ENCODE data around the gene AFAP1L2. TPM values are rescaled to one million over a fixed set of nuclear protein-coding genes. Genes with fewer than 3 reads are reported as not detected.

AFAP1L2 gene
- polyA plus RNA-seq, 2 donors: 7.8 to 8.2 TPM

- H3K27me3 ChIP-seq (ENCODE audit: control insufficient read depth in 1 of 2, insufficient read depth in 2 of 2, low read length in 2 of 2): no peaks in the 10 kb centered on the region
- H3K9me3 ChIP-seq (ENCODE audit: control insufficient read depth in 2 of 2, insufficient read depth in 1 of 2, low read depth in 1 of 2, low read length in 1 of 2): no peaks in the 10 kb centered on the region
- H3K36me3 ChIP-seq (ENCODE audit: control insufficient read depth in 2 of 2, insufficient read depth in 2 of 2, low read length in 1 of 2): no peaks in the 10 kb centered on the region
- no peak overlapping the region for H3K4me3 ChIP-seq (ENCODE audit: low read depth in 1 of 2, low read length in 2 of 2)
- no peak overlapping the region for H3K27ac ChIP-seq (ENCODE audit: low read depth in 2 of 2, low read length in 1 of 2)
- H3K4me1 ChIP-seq (ENCODE audit: control insufficient read depth in 2 of 2, insufficient read depth in 2 of 2, low read length in 1 of 2): peaks cover 4 to 10% of the 10 kb centered on the region in 2 donors
- 92 to 94% methylated on average over 16 of the region's 16 CpGs for WGBS, 2 donors
Observed at GRCh38 chr10:114274616-114275453, 129.5 kb downstream of the AFAP1L2 start.

- Histone ChIP-seq H3K27ac (ENCODE audit: low read depth in 2 of 2, low read length in 1 of 2) (no peak overlapping the region), H3K9me3 (ENCODE audit: control insufficient read depth in 2 of 2, insufficient read depth in 1 of 2, low read depth in 1 of 2, low read length in 1 of 2) (no peaks in the 10 kb centered on the region), H3K4me1 (ENCODE audit: control insufficient read depth in 2 of 2, insufficient read depth in 2 of 2, low read length in 1 of 2) (peaks cover 4% of the 10 kb centered on the region in 2 donors), H3K27me3 (ENCODE audit: control insufficient read depth in 1 of 2, insufficient read depth in 2 of 2, low read length in 2 of 2) (no peaks in the 10 kb centered on the region), H3K4me3 (ENCODE audit: low read depth in 1 of 2, low read length in 2 of 2) (no peak overlapping the region), H3K36me3 (ENCODE audit: control insufficient read depth in 2 of 2, insufficient read depth in 2 of 2, low read length in 1 of 2) (no peaks in the 10 kb centered on the region)
- WGBS, 2 donors: 78 to 86% methylated on average over 3 of the region's 3 CpGs
Observed at GRCh38 chr10:114273910-114274309, 130.4 kb downstream of the AFAP1L2 start.

GRCh38 chr10:114272696-114273095 lies 131.6 kb downstream of the AFAP1L2 start:
- Histone ChIP-seq H3K27ac (ENCODE audit: low read depth in 2 of 2, low read length in 1 of 2) (no peak overlapping the region), H3K4me3 (ENCODE audit: low read depth in 1 of 2, low read length in 2 of 2) (no peak overlapping the region), H3K27me3 (ENCODE audit: control insufficient read depth in 1 of 2, insufficient read depth in 2 of 2, low read length in 2 of 2) (no peaks in the 10 kb centered on the region), H3K36me3 (ENCODE audit: control insufficient read depth in 2 of 2, insufficient read depth in 2 of 2, low read length in 1 of 2) (no peaks in the 10 kb centered on the region), H3K9me3 (ENCODE audit: control insufficient read depth in 2 of 2, insufficient read depth in 1 of 2, low read depth in 1 of 2, low read length in 1 of 2) (no peaks in the 10 kb centered on the region), H3K4me1 (ENCODE audit: control insufficient read depth in 2 of 2, insufficient read depth in 2 of 2, low read length in 1 of 2) (no peaks in the 10 kb centered on the region)
- 91 to 93% methylated on average over 6 of the region's 6 CpGs for WGBS, 2 donors

DNA sequence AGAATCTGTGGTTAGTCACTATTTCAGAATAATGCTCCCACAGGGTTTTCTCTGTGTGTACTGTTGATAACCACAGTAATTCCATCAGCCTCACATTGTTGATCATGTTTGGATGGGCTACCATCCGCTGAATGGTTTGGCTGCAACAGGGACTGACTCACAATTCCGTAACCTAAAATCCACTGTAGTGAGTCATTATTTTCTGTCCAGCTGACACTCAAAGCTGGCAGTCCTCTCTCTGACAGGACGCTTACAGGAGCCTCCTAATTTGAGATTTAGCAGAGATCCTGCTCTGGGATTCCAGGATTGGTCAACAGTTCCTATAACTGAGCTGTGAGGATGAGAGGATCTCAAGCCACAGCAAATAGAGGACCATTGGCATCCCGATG lies 132.5 kb downstream of the AFAP1L2 start:
- H3K4me3 ChIP-seq (ENCODE audit: low read depth in 1 of 2, low read length in 2 of 2): no peak overlapping the region
- WGBS, 2 donors: 38 to 57% methylated on average over 4 of the region's 4 CpGs
- no peaks in the 10 kb centered on the region for H3K4me1 ChIP-seq (ENCODE audit: control insufficient read depth in 2 of 2, insufficient read depth in 2 of 2, low read length in 1 of 2)
- H3K27me3 ChIP-seq (ENCODE audit: control insufficient read depth in 1 of 2, insufficient read depth in 2 of 2, low read length in 2 of 2): no peaks in the 10 kb centered on the region
- H3K36me3 ChIP-seq (ENCODE audit: control insufficient read depth in 2 of 2, insufficient read depth in 2 of 2, low read length in 1 of 2): no peaks in the 10 kb centered on the region
- peak overlapping the region; percentile 1 to 52 for H3K27ac ChIP-seq (ENCODE audit: low read depth in 2 of 2, low read length in 1 of 2)
- H3K9me3 ChIP-seq (ENCODE audit: control insufficient read depth in 2 of 2, insufficient read depth in 1 of 2, low read depth in 1 of 2, low read length in 1 of 2): no peaks in the 10 kb centered on the region

GRCh38 chr10:114271075-114271778 lies 133.1 kb downstream of the AFAP1L2 start:
- Histone ChIP-seq H3K27me3 (ENCODE audit: control insufficient read depth in 1 of 2, insufficient read depth in 2 of 2, low read length in 2 of 2) (no peaks in the 10 kb centered on the region), H3K36me3 (ENCODE audit: control insufficient read depth in 2 of 2, insufficient read depth in 2 of 2, low read length in 1 of 2) (no peaks in the 10 kb centered on the region), H3K4me3 (ENCODE audit: low read depth in 1 of 2, low read length in 2 of 2) (no peak overlapping the region), H3K4me1 (ENCODE audit: control insufficient read depth in 2 of 2, insufficient read depth in 2 of 2, low read length in 1 of 2) (no peaks in the 10 kb centered on the region), H3K9me3 (ENCODE audit: control insufficient read depth in 2 of 2, insufficient read depth in 1 of 2, low read depth in 1 of 2, low read length in 1 of 2) (no peaks in the 10 kb centered on the region), H3K27ac (ENCODE audit: low read depth in 2 of 2, low read length in 1 of 2) (peak overlapping the region; percentile 1 to 42)
- 56 to 58% methylated on average over 3 of the region's 3 CpGs for WGBS, 2 donors

GRCh38 chr10:114266521-114266920 lies 137.8 kb downstream of the AFAP1L2 start:
- Histone ChIP-seq H3K4me3 (ENCODE audit: low read depth in 1 of 2, low read length in 2 of 2) (no peak overlapping the region), H3K9me3 (ENCODE audit: control insufficient read depth in 2 of 2, insufficient read depth in 1 of 2, low read depth in 1 of 2, low read length in 1 of 2) (no peaks in the 10 kb centered on the region), H3K27me3 (ENCODE audit: control insufficient read depth in 1 of 2, insufficient read depth in 2 of 2, low read length in 2 of 2) (no peaks in the 10 kb centered on the region), H3K4me1 (ENCODE audit: control insufficient read depth in 2 of 2, insufficient read depth in 2 of 2, low read length in 1 of 2) (no peaks in the 10 kb centered on the region), H3K36me3 (ENCODE audit: control insufficient read depth in 2 of 2, insufficient read depth in 2 of 2, low read length in 1 of 2) (no peaks in the 10 kb centered on the region), H3K27ac (ENCODE audit: low read depth in 2 of 2, low read length in 1 of 2) (no peak overlapping the region)
- WGBS, 2 donors: 25 to 27% methylated on average over 5 of the region's 5 CpGs

- Histone ChIP-seq H3K9me3 (ENCODE audit: control insufficient read depth in 2 of 2, insufficient read depth in 1 of 2, low read depth in 1 of 2, low read length in 1 of 2) (no peaks in the 10 kb centered on the region), H3K4me1 (ENCODE audit: control insufficient read depth in 2 of 2, insufficient read depth in 2 of 2, low read length in 1 of 2) (no peaks in the 10 kb centered on the region), H3K27ac (ENCODE audit: low read depth in 2 of 2, low read length in 1 of 2) (peak overlapping the region in 1 of 2 donors; percentile 33), H3K4me3 (ENCODE audit: low read depth in 1 of 2, low read length in 2 of 2) (no peak overlapping the region), H3K36me3 (ENCODE audit: control insufficient read depth in 2 of 2, insufficient read depth in 2 of 2, low read length in 1 of 2) (no peaks in the 10 kb centered on the region), H3K27me3 (ENCODE audit: control insufficient read depth in 1 of 2, insufficient read depth in 2 of 2, low read length in 2 of 2) (no peaks in the 10 kb centered on the region)
- WGBS, 2 donors: 45 to 66% methylated on average over 6 of the region's 6 CpGs
Observed at GRCh38 chr10:114265392-114266053, 138.8 kb downstream of the AFAP1L2 start.

DNA sequence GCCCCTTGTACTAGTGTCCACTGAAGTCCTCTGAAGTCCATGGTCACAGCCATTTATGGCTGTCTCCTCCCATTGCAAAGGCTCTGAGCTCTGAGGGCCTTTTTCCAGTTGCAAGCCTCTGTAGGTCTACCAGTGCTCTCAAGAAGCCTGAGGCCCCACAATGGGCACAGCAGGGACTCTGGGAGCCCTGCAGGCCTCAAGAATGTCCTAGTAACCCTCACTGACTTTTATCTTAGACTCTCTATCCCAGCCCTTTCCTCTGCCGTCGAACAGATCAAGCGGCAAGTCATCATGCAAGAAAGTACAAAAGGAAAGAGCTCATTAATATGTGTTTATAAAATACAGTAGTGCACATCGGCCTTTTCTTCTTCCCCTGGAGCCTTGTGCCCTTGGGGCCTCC lies 141.8 kb downstream of the AFAP1L2 start:
- 82% methylated on average over 4 of the region's 4 CpGs for WGBS, 2 donors
- Histone ChIP-seq H3K4me1 (ENCODE audit: control insufficient read depth in 2 of 2, insufficient read depth in 2 of 2, low read length in 1 of 2) (no peaks in the 10 kb centered on the region), H3K4me3 (ENCODE audit: low read depth in 1 of 2, low read length in 2 of 2) (no peak overlapping the region), H3K27me3 (ENCODE audit: control insufficient read depth in 1 of 2, insufficient read depth in 2 of 2, low read length in 2 of 2) (no peaks in the 10 kb centered on the region), H3K9me3 (ENCODE audit: control insufficient read depth in 2 of 2, insufficient read depth in 1 of 2, low read depth in 1 of 2, low read length in 1 of 2) (no peaks in the 10 kb centered on the region), H3K27ac (ENCODE audit: low read depth in 2 of 2, low read length in 1 of 2) (no peak overlapping the region), H3K36me3 (ENCODE audit: control insufficient read depth in 2 of 2, insufficient read depth in 2 of 2, low read length in 1 of 2) (no peaks in the 10 kb centered on the region)

- Histone ChIP-seq H3K27ac (ENCODE audit: low read depth in 2 of 2, low read length in 1 of 2) (no peak overlapping the region), H3K4me1 (ENCODE audit: control insufficient read depth in 2 of 2, insufficient read depth in 2 of 2, low read length in 1 of 2) (no peaks in the 10 kb centered on the region), H3K9me3 (ENCODE audit: control insufficient read depth in 2 of 2, insufficient read depth in 1 of 2, low read depth in 1 of 2, low read length in 1 of 2) (no peaks in the 10 kb centered on the region), H3K36me3 (ENCODE audit: control insufficient read depth in 2 of 2, insufficient read depth in 2 of 2, low read length in 1 of 2) (no peaks in the 10 kb centered on the region), H3K4me3 (ENCODE audit: low read depth in 1 of 2, low read length in 2 of 2) (no peak overlapping the region), H3K27me3 (ENCODE audit: control insufficient read depth in 1 of 2, insufficient read depth in 2 of 2, low read length in 2 of 2) (no peaks in the 10 kb centered on the region)
- WGBS, 2 donors: 57 to 79% methylated on average over 2 of the region's 2 CpGs
Observed at GRCh38 chr10:114261076-114261475, 143.2 kb downstream of the AFAP1L2 start.
